ENCODE data around the gene ROBO1. TPM values are rescaled to one million over a fixed set of nuclear protein-coding genes. Genes with fewer than 3 reads are reported as not detected.

The ROBO1 gene
- total RNA-seq, 1 experiment from 2014 or later: 35.5 TPM

GRCh38 chr3:79057756-79058155, 710.0 kb downstream of the ROBO1 start:
- CTCF ChIA-PET: no interaction called here

DNA sequence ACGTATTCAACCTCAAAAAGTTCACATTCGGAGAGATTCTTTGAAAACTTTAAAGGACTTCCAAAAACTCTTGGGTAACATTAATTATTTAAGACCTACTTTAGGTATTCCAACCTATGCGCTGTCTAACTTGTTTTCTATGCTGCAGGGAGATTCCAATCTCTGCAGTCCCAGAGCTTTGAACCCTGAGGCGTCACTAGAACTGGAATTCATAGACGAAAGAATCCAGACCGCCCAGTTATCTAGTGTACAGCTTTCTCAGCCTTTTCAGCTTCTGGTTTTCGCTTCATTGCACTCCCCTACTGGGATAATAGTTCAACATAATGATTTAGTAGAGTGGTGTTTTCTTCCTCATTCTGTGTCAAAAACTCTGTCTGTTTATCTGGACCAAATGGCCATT, 711.3 kb downstream of the ROBO1 start:
- no peak for ATAC-seq
- TF ChIP-seq, protein P1, sequence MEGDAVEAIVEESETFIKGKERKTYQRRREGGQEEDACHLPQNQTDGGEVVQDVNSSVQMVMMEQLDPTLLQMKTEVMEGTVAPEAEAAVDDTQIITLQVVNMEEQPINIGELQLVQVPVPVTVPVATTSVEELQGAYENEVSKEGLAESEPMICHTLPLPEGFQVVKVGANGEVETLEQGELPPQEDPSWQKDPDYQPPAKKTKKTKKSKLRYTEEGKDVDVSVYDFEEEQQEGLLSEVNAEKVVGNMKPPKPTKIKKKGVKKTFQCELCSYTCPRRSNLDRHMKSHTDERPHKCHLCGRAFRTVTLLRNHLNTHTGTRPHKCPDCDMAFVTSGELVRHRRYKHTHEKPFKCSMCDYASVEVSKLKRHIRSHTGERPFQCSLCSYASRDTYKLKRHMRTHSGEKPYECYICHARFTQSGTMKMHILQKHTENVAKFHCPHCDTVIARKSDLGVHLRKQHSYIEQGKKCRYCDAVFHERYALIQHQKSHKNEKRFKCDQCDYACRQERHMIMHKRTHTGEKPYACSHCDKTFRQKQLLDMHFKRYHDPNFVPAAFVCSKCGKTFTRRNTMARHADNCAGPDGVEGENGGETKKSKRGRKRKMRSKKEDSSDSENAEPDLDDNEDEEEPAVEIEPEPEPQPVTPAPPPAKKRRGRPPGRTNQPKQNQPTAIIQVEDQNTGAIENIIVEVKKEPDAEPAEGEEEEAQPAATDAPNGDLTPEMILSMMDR (conservative IDR thresholded peaks at IDR 0.05; ENCODE audit: low read depth, low read length): no peak
- TF ChIP-seq EZH2phosphoT487 (IDR thresholded peaks at IDR 0.05; ENCODE audit: borderline replicate concordance, low read length) (no peak), EZH2 (IDR thresholded peaks at IDR 0.05; ENCODE audit: low read length, unreplicated experiment) (no peak)

More at GRCh38 chr3:79057756-79058155, 710.0 kb downstream of the ROBO1 start:
- Histone ChIP-seq H2AFZ (ENCODE audit: low read length) (no peak overlapping the region), H3F3A (ENCODE audit: low read length, unreplicated experiment) (no peaks in the 10 kb centered on the region), H3K9me2 (replicated peaks; ENCODE audit: low read length) (no peaks in the 10 kb centered on the region), H3K4me1 (ENCODE audit: insufficient read depth, low read length) (no peaks in the 10 kb centered on the region), H3K27ac (ENCODE audit: low read length) (no peak overlapping the region), H3K9ac (ENCODE audit: low read length) (no peak overlapping the region), H3K4me2 (ENCODE audit: low read length) (no peak overlapping the region), H4K20me1 (ENCODE audit: low read length) (no peaks in the 10 kb centered on the region), H3K9me3 (ENCODE audit: low read length) (no peaks in the 10 kb centered on the region), H3K79me2 (ENCODE audit: low read length) (no peaks in the 10 kb centered on the region), H3K36me3 (ENCODE audit: low read depth, low read length) (no peaks in the 10 kb centered on the region), H3K27me3 (ENCODE audit: low read length) (no peaks in the 10 kb centered on the region), H3K4me3 (ENCODE audit: low read length) (no peak overlapping the region)
- intact Hi-C loops (cut with micrococcal nuclease): no loop called here
- ATAC-seq (no peak), DNase-seq (no peak)
- POLR2A ChIA-PET (ENCODE audit: unreplicated experiment): no interaction called here
- TF ChIP-seq, protein P1 (conservative IDR thresholded peaks at IDR 0.05; ENCODE audit: low read depth, low read length): no peak
- TF ChIP-seq EZH2phosphoT487 (IDR thresholded peaks at IDR 0.05; ENCODE audit: borderline replicate concordance, low read length): no peak
- no peak for TF ChIP-seq EZH2 (IDR thresholded peaks at IDR 0.05; ENCODE audit: low read length, unreplicated experiment)
- no TSS peak for BruUV-seq (replicated peaks)

DNA sequence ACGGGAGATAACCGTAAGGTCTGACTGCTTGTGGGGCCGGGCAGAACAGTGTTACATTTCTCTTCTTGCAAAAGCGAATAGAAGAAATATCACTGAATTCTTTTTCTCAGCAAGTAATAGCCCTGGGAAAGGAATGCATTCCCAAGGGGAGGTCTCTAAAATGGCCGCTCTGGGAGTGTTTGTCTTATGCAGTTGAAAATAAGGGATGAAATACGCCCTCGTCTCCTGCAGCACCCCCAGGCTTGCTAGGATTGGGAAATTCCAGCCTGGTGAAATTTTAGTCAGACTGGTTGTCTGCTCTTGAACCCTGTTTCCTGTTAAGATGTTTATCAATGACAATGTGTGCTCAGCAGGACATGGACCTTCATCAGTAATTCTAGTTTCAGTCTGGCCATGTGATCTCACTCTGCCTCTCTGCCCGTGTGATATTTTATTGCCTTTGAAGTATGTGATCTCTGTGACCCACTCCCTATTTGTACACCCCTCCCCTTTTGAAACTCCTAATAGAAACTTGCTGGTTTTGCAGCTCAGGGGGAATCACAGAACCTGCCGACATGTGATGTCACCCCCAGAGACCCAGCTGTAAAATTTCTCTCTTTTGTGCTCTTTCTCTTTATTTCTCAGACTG, 715.6 kb downstream of the ROBO1 start:
- Histone ChIP-seq H3F3A (ENCODE audit: low read length, unreplicated experiment) (no peaks in the 10 kb centered on the region), H3K79me2 (ENCODE audit: low read length) (no peaks in the 10 kb centered on the region), H2AFZ (ENCODE audit: low read length) (no peak overlapping the region), H3K27me3 (ENCODE audit: low read length) (no peaks in the 10 kb centered on the region), H4K20me1 (ENCODE audit: low read length) (no peaks in the 10 kb centered on the region), H3K4me3 (ENCODE audit: low read length) (no peak overlapping the region), H3K4me1 (ENCODE audit: insufficient read depth, low read length) (no peaks in the 10 kb centered on the region), H3K9me3 (ENCODE audit: low read length) (peaks cover 5% of the 10 kb centered on the region; the same call in 1 of the 2 replicates), H3K9ac (ENCODE audit: low read length) (no peak overlapping the region), H3K9me2 (replicated peaks; ENCODE audit: low read length) (no peaks in the 10 kb centered on the region), H3K4me2 (ENCODE audit: low read length) (no peak overlapping the region), H3K27ac (ENCODE audit: low read length) (no peak overlapping the region), H3K36me3 (ENCODE audit: low read depth, low read length) (no peaks in the 10 kb centered on the region)
- peak; percentile 35 for DNase-seq
- no TSS peak for BruUV-seq (replicated peaks)
- ChIA-PET POLR2A (ENCODE audit: unreplicated experiment) (no interaction called here), CTCF (no interaction called here)
- intact Hi-C loops (cut with micrococcal nuclease): no loop called here
- no peak for TF ChIP-seq EZH2phosphoT487 (IDR thresholded peaks at IDR 0.05; ENCODE audit: borderline replicate concordance, low read length)
- TF ChIP-seq, protein P1 (conservative IDR thresholded peaks at IDR 0.05; ENCODE audit: low read depth, low read length): no peak
- no peak for TF ChIP-seq EZH2 (IDR thresholded peaks at IDR 0.05; ENCODE audit: low read length, unreplicated experiment)
- ATAC-seq: no peak

More for the DNA sequence above, 711.3 kb downstream of the ROBO1 start:
- Histone ChIP-seq H3K4me3 (ENCODE audit: low read length) (no peak overlapping the region), H3K27ac (ENCODE audit: low read length) (no peak overlapping the region), H4K20me1 (ENCODE audit: low read length) (no peaks in the 10 kb centered on the region), H3K9me2 (replicated peaks; ENCODE audit: low read length) (no peaks in the 10 kb centered on the region), H3K36me3 (ENCODE audit: low read depth, low read length) (no peaks in the 10 kb centered on the region), H3K27me3 (ENCODE audit: low read length) (no peaks in the 10 kb centered on the region), H3K9me3 (ENCODE audit: low read length) (peaks cover 5% of the 10 kb centered on the region; the same call in 1 of the 2 replicates), H3K4me2 (ENCODE audit: low read length) (no peak overlapping the region), H3F3A (ENCODE audit: low read length, unreplicated experiment) (no peaks in the 10 kb centered on the region), H2AFZ (ENCODE audit: low read length) (no peak overlapping the region), H3K4me1 (ENCODE audit: insufficient read depth, low read length) (no peaks in the 10 kb centered on the region), H3K9ac (ENCODE audit: low read length) (no peak overlapping the region), H3K79me2 (ENCODE audit: low read length) (no peaks in the 10 kb centered on the region)
- ChIA-PET CTCF (no interaction called here), POLR2A (ENCODE audit: unreplicated experiment) (no interaction called here)
- no peak for DNase-seq
- intact Hi-C loops (cut with micrococcal nuclease): no loop called here
- BruUV-seq (replicated peaks): no TSS peak

All from PC-3 (cell line).